Nephron progenitor cell (in vitro differentiated cells): ENCODE measurements around the gene IQCE.

Experiments
- DNase-seq: peaks from one replicate; pipeline ENCODE4 v3.0.0; 2021
- H3K27ac Mint-ChIP-seq: 2 replicates; pipeline ENCODE4 v1.8.0; 2021; ENCODE audit warnings: mild to moderate bottlenecking, moderate library complexity, mixed read lengths
- H3K27me3 Mint-ChIP-seq: 2 replicates; pipeline ENCODE4 v1.8.0; 2021; ENCODE audit warnings: mild to moderate bottlenecking, low read depth, mixed read lengths; ENCODE audit not compliant: poor library complexity
- H3K36me3 Mint-ChIP-seq: 2 replicates; pipeline ENCODE4 v1.8.0; 2021; ENCODE audit warnings: low read depth, mixed read lengths
- H3K4me1 Mint-ChIP-seq: 2 replicates; pipeline ENCODE4 v1.8.0; 2021; ENCODE audit warnings: mixed read lengths
- H3K4me3 Mint-ChIP-seq: 2 replicates; pipeline ENCODE4 v1.8.0; 2021; ENCODE audit warnings: mild to moderate bottlenecking, moderate library complexity, mixed read lengths
- H3K9me3 Mint-ChIP-seq: 2 replicates; pipeline ENCODE4 v1.8.0; 2021; ENCODE audit warnings: mild to moderate bottlenecking, moderate library complexity, mixed read lengths
- CTCF ChIP-seq: fragments of 200-600 bp; sonication (generic); IDR thresholded peaks from 2 replicates; pipeline ENCODE4 v1.5.0; 2021; ENCODE audit warnings: antibody characterized with exemption

Gene IQCE

GRCh38 chr7:2576742-2577491 is 18.1 kb downstream of the IQCE start:
- Mint-ChIP-seq H3K9me3 (no peaks in the 10 kb centered on the region), H3K27ac (no peak overlapping the region), H3K36me3 (peaks cover 17% of the 10 kb centered on the region), H3K4me1 (peaks cover 43% of the 10 kb centered on the region), H3K4me3 (no peak overlapping the region), H3K27me3 (peaks cover 6% of the 10 kb centered on the region)
- TF ChIP-seq CTCF, result no peak
- no peak for DNase-seq

DNA sequence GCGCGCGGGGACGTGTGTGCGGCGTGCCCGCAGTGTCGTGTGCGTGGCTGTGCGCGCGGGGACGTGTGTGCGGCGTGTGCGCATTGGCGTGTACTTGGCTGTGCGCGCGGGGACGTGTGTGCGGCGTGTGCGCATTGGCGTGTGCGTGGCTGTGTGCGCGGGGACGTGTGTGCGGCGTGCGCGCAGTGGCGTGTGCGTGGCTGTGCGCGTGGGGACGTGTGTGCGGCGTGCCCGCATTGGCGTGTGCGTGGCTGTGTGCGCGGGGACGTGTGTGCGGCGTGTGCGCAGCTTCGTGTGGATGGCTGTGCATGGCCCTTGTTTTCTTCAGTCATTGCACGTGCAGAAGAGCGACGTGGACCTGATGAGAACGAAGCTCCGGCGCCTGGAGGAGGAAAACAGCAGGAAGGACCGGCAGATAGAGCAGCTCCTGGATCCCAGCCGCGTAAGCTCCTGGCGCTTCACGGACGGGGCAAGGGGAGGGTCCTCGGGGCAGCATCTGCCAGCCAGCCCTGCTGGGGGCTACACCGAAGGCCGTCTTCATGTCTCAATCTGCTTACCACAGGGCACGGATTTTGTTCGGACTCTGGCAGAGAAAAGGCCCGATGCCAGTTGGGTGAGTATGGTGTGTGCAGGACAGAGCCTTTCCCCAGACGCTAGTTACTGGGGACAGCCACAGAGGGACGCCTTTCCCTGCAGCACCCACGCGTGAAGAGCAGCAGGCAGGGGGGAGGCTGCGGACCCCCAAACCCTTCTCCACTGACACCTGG is 19.3 kb downstream of the IQCE start:
- H3K9me3 Mint-ChIP-seq, result no peaks in the 10 kb centered on the region
- no peak for TF ChIP-seq CTCF
- DNase-seq, result no peak
- peaks cover 44% of the 10 kb centered on the region for H3K4me1 Mint-ChIP-seq
- peaks cover 6% of the 10 kb centered on the region for H3K27me3 Mint-ChIP-seq
- H3K4me3 Mint-ChIP-seq, result no peak overlapping the region
- peaks cover 14% of the 10 kb centered on the region for H3K36me3 Mint-ChIP-seq
- H3K27ac Mint-ChIP-seq, result no peak overlapping the region

DNA sequence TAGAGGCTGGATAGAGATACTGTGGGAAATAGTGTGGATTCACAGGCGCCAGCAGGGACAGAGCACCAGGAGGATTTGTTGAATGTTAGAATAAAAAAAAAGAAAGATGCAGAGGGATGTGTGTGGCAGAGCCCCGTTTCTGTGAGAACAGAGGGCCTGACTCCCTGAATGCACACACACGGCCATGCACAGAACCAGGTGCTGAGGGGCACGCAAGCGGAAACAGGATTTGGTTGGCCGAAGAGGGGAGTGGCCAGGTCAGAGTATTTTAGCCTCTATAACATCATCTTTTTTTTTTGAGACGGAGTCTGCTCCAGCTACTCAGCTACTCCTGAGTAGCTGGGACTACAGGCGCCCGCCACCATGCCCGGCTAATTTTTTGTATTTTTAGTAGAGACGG is 21.9 kb downstream of the IQCE start:
- Mint-ChIP-seq H3K4me3 (no peak overlapping the region), H3K27me3 (peaks cover 4% of the 10 kb centered on the region), H3K27ac (peak overlapping the region; percentile 70), H3K36me3 (peaks cover 17% of the 10 kb centered on the region), H3K4me1 (peaks cover 33% of the 10 kb centered on the region), H3K9me3 (no peaks in the 10 kb centered on the region)
- DNase-seq, result no peak
- TF ChIP-seq CTCF, result no peak

- Mint-ChIP-seq H3K4me1 (peaks cover 43% of the 10 kb centered on the region), H3K36me3 (peaks cover 11% of the 10 kb centered on the region), H3K27ac (no peak overlapping the region), H3K4me3 (no peak overlapping the region), H3K27me3 (peaks cover 4% of the 10 kb centered on the region), H3K9me3 (no peaks in the 10 kb centered on the region)
- TF ChIP-seq CTCF, result no peak
- DNase-seq, result no peak
Measured at GRCh38 chr7:2582006-2582735, 23.4 kb downstream of the IQCE start.

DNA sequence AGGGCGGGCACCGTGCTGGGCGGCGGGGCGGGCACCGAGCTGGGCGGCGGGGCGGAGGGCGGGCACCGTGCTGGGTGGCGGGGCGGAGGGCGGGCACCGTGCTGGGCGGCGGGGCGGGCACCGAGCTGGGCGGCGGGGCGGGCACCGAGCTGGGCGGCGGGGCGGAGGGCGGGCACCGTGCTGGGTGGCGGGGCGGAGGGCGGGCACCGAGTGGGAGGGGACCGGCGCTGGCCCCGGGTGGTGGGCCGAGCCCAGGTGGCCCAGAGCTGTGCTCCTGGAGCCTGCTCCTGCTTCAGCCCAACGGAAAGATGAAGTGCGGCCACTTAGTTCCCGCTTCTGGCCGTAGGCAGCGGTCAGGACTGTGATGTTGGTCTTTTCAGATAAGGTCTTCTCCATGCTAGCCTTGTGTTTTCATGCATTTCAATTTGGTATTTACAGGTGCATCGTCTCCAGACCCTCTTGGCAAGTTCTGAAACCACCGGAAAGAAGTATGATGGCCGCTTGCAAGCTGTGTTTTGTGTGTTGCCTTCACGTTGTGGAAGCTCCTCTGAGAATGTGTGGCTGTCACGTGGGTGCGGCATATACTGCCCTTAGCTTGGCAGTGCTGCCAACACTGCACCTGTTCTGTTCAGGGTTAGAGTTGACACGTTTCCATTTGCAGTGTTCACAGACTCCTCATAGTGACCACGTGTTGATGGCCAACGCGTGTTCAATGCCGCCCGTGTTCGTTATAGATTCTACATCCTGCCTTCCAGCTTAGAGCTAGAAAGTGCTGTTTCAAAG is 25.2 kb downstream of the IQCE start:
- Mint-ChIP-seq H3K36me3 (peaks cover 9% of the 10 kb centered on the region), H3K27me3 (peaks cover 4% of the 10 kb centered on the region), H3K4me3 (no peak overlapping the region), H3K9me3 (no peaks in the 10 kb centered on the region), H3K4me1 (peaks cover 48% of the 10 kb centered on the region), H3K27ac (no peak overlapping the region)
- no peak for TF ChIP-seq CTCF
- no peak for DNase-seq
